K562 (cell line): ENCODE measurements around the gene CLEC4C. TPM values are rescaled to one million over a fixed set of nuclear protein-coding genes. Genes with fewer than 3 reads are reported as not detected.
"Not testable (repeated sequence)": the region's sequence is repeated elsewhere in the genome, so short reads cannot be mapped to it uniquely, and the experiment has no call there.

Source experiments
- ATAC-seq: fragments of 200-7000 bp; cut with Tn5 transposase; 3 replicates; pipeline ENCODE4 v1.9.1; 2020; ENCODE audit warnings: moderate library complexity
- BruUV-seq: library from RNA; stranded (reverse); fragments of 400-500 nt; replicated peaks from 2 replicates; lab custom pipeline; 2021; lab: Mats Ljungman, UMichigan
- CTCF ChIA-PET: fragments of 300-600 bp; formaldehyde crosslinking; extraction: SDS; loops from one replicate; lab custom pipeline; 2021; ENCODE audit warnings: low intra/inter-chr PET ratio; lab: Yijun Ruan, JAX
- POLR2A ChIA-PET: fragments of 300-600, 350-650 bp; sonication (Branson Sonifier 250); formaldehyde crosslinking; extraction: SDS; loops from one replicate; lab custom pipeline; 2021; ENCODE audit warnings: antibody characterized with exemption, inconsistent platforms; lab: Yijun Ruan, JAX
- DNase-seq, 4 experiments: peaks; one replicate each; pipeline versions ENCODE4 v3.0.0 to v3.0.0-alpha.2; 2011 to 2018; ENCODE audit warnings: low spot score in 3 of 4, mixed read lengths in 3 of 4; ENCODE audit errors: extremely low read depth in 1 of 4
- FAIRE-seq: peaks from 2 replicates; lab custom pipeline; 2011; peaks lifted over from hg19 to GRCh38; lab: Jason Lieb, UNC
- H2AFZ ChIP-seq: 2 replicates; pipeline ENCODE4 v1.6.0; 2011; ENCODE audit warnings: low read depth, low read length, control low read depth, inconsistent platforms
- H3K27ac ChIP-seq: fragments of 200-600 bp; 3 replicates; pipeline ENCODE4 v1.8.0; 2011; ENCODE audit warnings: low read depth, mild to moderate bottlenecking, control low read depth, inconsistent platforms, low read length, moderate library complexity, mixed read lengths; ENCODE audit errors: extremely low read depth
- H3K27me3 ChIP-seq, 2 experiments: fragments of 300-600 bp in 1 of 2; 2 replicates in 1 of 2; 3 replicates in 1 of 2; pipeline versions ENCODE4 v1.6.0 to v1.8.0; 2011; ENCODE audit warnings: inconsistent platforms in 2 of 2, low read length in 2 of 2, mild to moderate bottlenecking in 1 of 2, mixed read lengths in 1 of 2, moderate library complexity in 1 of 2; ENCODE audit not compliant: control insufficient read depth in 2 of 2, insufficient read depth in 2 of 2
- H3K36me3 ChIP-seq: fragments of 300-600 bp; 3 replicates; pipeline ENCODE4 v1.8.0; 2011; ENCODE audit warnings: mild to moderate bottlenecking, low read length, inconsistent platforms; ENCODE audit not compliant: control insufficient read depth, insufficient read depth
- H3K4me1 ChIP-seq, 2 experiments: fragments of 200-600 bp in 1 of 2; replicated peaks in 1 of 2; 2 replicates in 1 of 2; 3 replicates in 1 of 2; pipeline versions ENCODE4 v1.5.1 to v1.8.0; 2011; ENCODE audit warnings: inconsistent platforms in 2 of 2, low read length in 2 of 2, mild to moderate bottlenecking in 1 of 2, mixed read lengths in 1 of 2, moderate library complexity in 1 of 2; ENCODE audit not compliant: control insufficient read depth in 2 of 2, insufficient read depth in 2 of 2
- H3K4me2 ChIP-seq: 2 replicates; pipeline ENCODE4 v1.6.1; 2011; ENCODE audit warnings: low read length, control low read depth, inconsistent platforms, mixed read lengths; ENCODE audit not compliant: insufficient read depth
- H3K4me3 ChIP-seq: fragments of 200-600 bp; sonication (generic), shearing (Covaris generic); 2 replicates; pipeline ENCODE4 v1.5.1; 2016; ENCODE audit warnings: control low read depth, inconsistent platforms
- H3K79me2 ChIP-seq: fragments of 200-600 bp; 3 replicates; pipeline ENCODE4 v1.8.0; 2011; ENCODE audit warnings: low read length, inconsistent platforms; ENCODE audit not compliant: control insufficient read depth, insufficient read depth
- H3K9ac ChIP-seq, 2 experiments: 2 replicates each; pipeline versions ENCODE4 v1.6.0 to v1.6.1; 2011; ENCODE audit warnings: low read depth in 2 of 2, low read length in 2 of 2, control low read depth in 1 of 2, inconsistent platforms in 1 of 2, mild to moderate bottlenecking in 1 of 2, mixed read lengths in 1 of 2; ENCODE audit not compliant: insufficient read depth in 1 of 2
- H3K9me1 ChIP-seq: one replicate; pipeline ENCODE4 v1.6.0; 2011; ENCODE audit warnings: inconsistent platforms, mild to moderate bottlenecking, low read length, moderate library complexity; ENCODE audit not compliant: control insufficient read depth, insufficient read depth
- H3K9me3 ChIP-seq: replicated peaks from 2 replicates; pipeline ENCODE4 v1.5.1; 2011; ENCODE audit warnings: low read depth, low read length, inconsistent platforms; ENCODE audit not compliant: control insufficient read depth, insufficient read depth
- H4K20me1 ChIP-seq: replicated peaks from 2 replicates; pipeline ENCODE4 v1.6.1; 2011; ENCODE audit warnings: low read length, inconsistent platforms, mixed read lengths; ENCODE audit not compliant: control insufficient read depth, insufficient read depth
- CHAMP1 ChIP-seq: fragments of 450-650 bp; IDR thresholded peaks from 2 replicates; pipeline ENCODE4 v1.6.1; 2016; ENCODE audit warnings: mild to moderate bottlenecking
- ERF ChIP-seq: fragments of 450-650 bp; formaldehyde crosslinking; IDR thresholded peaks from 2 replicates; pipeline ENCODE4 v1.4.0; 2020; ENCODE audit warnings: mild to moderate bottlenecking, mixed read lengths
- HDAC8 ChIP-seq: fragments of 450-650 bp; IDR thresholded peaks from 2 replicates; pipeline ENCODE4 v1.6.1; 2016; ENCODE audit warnings: mild to moderate bottlenecking, missing genetic modification characterization, moderate library complexity, missing compliant biosample characterization
- LCOR ChIP-seq: sonication (generic); formaldehyde crosslinking; IDR thresholded peaks from 2 replicates; pipeline ENCODE4 v1.8.0; 2022; ENCODE audit warnings: mild to moderate bottlenecking, missing genetic modification reagents
- POLR2H ChIP-seq: IDR thresholded peaks from 2 replicates; pipeline ENCODE4 v1.6.1; 2016; ENCODE audit warnings: missing genetic modification characterization, low read depth, mild to moderate bottlenecking, control low read depth, missing compliant biosample characterization, moderate library complexity
- SOX6 ChIP-seq: fragments of 450-650 bp; IDR thresholded peaks from 2 replicates; pipeline ENCODE4 v1.6.1; 2014; ENCODE audit warnings: mild to moderate bottlenecking
- TEAD4 ChIP-seq, 2 experiments: sonication (generic) in 1 of 2; formaldehyde crosslinking in 1 of 2; IDR thresholded peaks; 2 replicates each; pipeline versions ENCODE4 v1.6.1 to v1.8.0; 2012 to 2022; ENCODE audit warnings: borderline replicate concordance in 1 of 2, inconsistent platforms in 1 of 2, low read length in 1 of 2, mild to moderate bottlenecking in 1 of 2, missing genetic modification reagents in 1 of 2
- ZNF217 ChIP-seq: sonication (generic); formaldehyde crosslinking; IDR thresholded peaks from 2 replicates; pipeline ENCODE4 v1.8.0; 2022; ENCODE audit warnings: mild to moderate bottlenecking, missing genetic modification reagents
- ZNF311 ChIP-seq: fragments of 250-450 bp; sonication (Bioruptor Pico); IDR thresholded peaks from 2 replicates; pipeline ENCODE4 v1.4.0; 2020; ENCODE audit warnings: mild to moderate bottlenecking, moderate library complexity
- ZNF695 ChIP-seq: fragments of 450-650 bp; formaldehyde crosslinking; IDR thresholded peaks from 2 replicates; pipeline ENCODE4 v1.4.0; 2020; ENCODE audit warnings: mild to moderate bottlenecking, moderate library complexity
- ZNF696 ChIP-seq: fragments of 250-450 bp; sonication (Bioruptor Pico); conservative IDR thresholded peaks from 2 replicates; pipeline ENCODE4 v1.4.0; 2020; ENCODE audit warnings: mild to moderate bottlenecking, moderate library complexity
- ZNF830 ChIP-seq: fragments of 250-450 bp; sonication (Bioruptor Pico); IDR thresholded peaks from 2 replicates; pipeline ENCODE4 v1.5.0; 2021; ENCODE audit warnings: mild to moderate bottlenecking
- WGBS: fragments of 100-300 bp; shearing (Covaris generic); methylation state at CpG from one replicate; pipeline ENCODE4 v1.1.6; 2016; ENCODE audit warnings: low coverage, mixed read lengths; ENCODE audit not compliant: insufficient coverage; ENCODE audit errors: missing lambda C conversion rate; 5-methylcytosine and 5-hydroxymethylcytosine counted together
- in situ Hi-C: fragments of 300-500 bp; cut with MboI; formaldehyde crosslinking; loops from 4 replicates; pipeline ENCODE4 v1.15.0; 2018; ENCODE audit warnings: inconsistent platforms, mixed read lengths
- intact Hi-C: fragments of 100-400 bp; cut with micrococcal nuclease; formaldehyde crosslinking; loops from 2 replicates; pipeline ENCODE4 v1.14.2; 2022
- polyA plus RNA-seq, 8 experiments: library from polyadenylated mRNA; depleted of rRNA in 4 of 8; stranded (reverse) in 5 of 8; unstranded in 3 of 8; fragments of >200 nt; fragmentation: Nextera tagmentation in 2 of 8; fragmentation: Illumina TruSeq in 1 of 8; extraction: Ambion mirVana in 2 of 8; extraction: Trizol in 1 of 8; gene quantifications; 2 replicates each; pipeline versions ENCODE4 v1.2.1 to v1.2.3, GENCODE V29; 2011 to 2014; ENCODE audit warnings: inconsistent platforms in 1 of 8, missing spikeins in 1 of 8
- total RNA-seq, 7 experiments: library from RNA; depleted of rRNA in 6 of 7; stranded (reverse); fragments of >200 nt in 6 of 7; fragmentation: Illumina TruSeq in 2 of 7; extraction: Trizol in 2 of 7; gene quantifications; 2 replicates each; pipeline versions ENCODE4 v1.2.1 to v1.2.3, GENCODE V29; 2011 to 2021; ENCODE audit warnings: low replicate concordance in 1 of 7

The CLEC4C gene
- total and polyA plus RNA-seq, 9 of the 15 experiments (the other 6 are each of a cell fraction or from before 2014, with no cell fraction given), result not detected

GRCh38 chr12:7758766-7759140, 11.6 kb upstream of the CLEC4C start (continued):
- TF ChIP-seq SOX6, result no peak

GRCh38 chr12:7756993-7757392, 9.8 kb upstream of the CLEC4C start:
- Histone ChIP-seq H3K27me3 (peaks cover 8 to 12% of the 10 kb centered on the region in 2 experiments; a peak in 3 of 5 replicates), H4K20me1 (no peaks in the 10 kb centered on the region), H3K4me1 (no peaks in the 10 kb centered on the region), H3K4me2 (no peak overlapping the region), H2AFZ (no peak overlapping the region), H3K9ac (no peak overlapping the region), H3K9me1 (no peaks in the 10 kb centered on the region), H3K36me3 (no peaks in the 10 kb centered on the region), H3K9me3 (no peaks in the 10 kb centered on the region)
- DNase-seq (no peak), FAIRE-seq (no peak), ATAC-seq (no peak)
- in situ Hi-C loops (no loop called here), intact Hi-C loops (no loop called here)
- CTCF ChIA-PET, result no interaction called here
- WGBS, result 0% methylated on average over 2 of the region's 2 CpGs
- no TSS peak for BruUV-seq
- TF ChIP-seq ZNF696 (no peak), ZNF311 (CRISPR knock-in tag) (no peak), TEAD4 (IDR thresholded peaks at IDR 0.05; ENCODE audit: low read length) (no peak), TEAD4 (CRISPR knock-in tag; IDR thresholded peaks at IDR 0.05; ENCODE audit: borderline replicate concordance) (no peak), HDAC8 (no peak), POLR2H (tag) (no peak), ZNF830 (CRISPR knock-in tag) (no peak), ERF (CRISPR knock-in tag) (no peak), LCOR (CRISPR knock-in tag) (no peak), CHAMP1 (no peak), ZNF695 (no peak), ZNF217 (CRISPR knock-in tag) (no peak)
- TF ChIP-seq, all 486 proteins: peak for 0
- H3K79me2 ChIP-seq, result no peaks in the 10 kb centered on the region
- no peak overlapping the region for H3K27ac ChIP-seq
- H3K4me3 ChIP-seq, result no peak overlapping the region
- POLR2A ChIA-PET, result no interaction called here

GRCh38 chr12:7755668-7756067, 8.5 kb upstream of the CLEC4C start:
- H3K4me3 ChIP-seq, H4K20me1 ChIP-seq, H3K4me2 ChIP-seq, H2AFZ ChIP-seq, FAIRE-seq, POLR2A ChIA-PET, H3K36me3 ChIP-seq, H3K9me1 ChIP-seq, ATAC-seq, H3K9me3 ChIP-seq, H3K9ac ChIP-seq, H3K27ac ChIP-seq, in situ Hi-C loops, H3K4me1 ChIP-seq, intact Hi-C loops, BruUV-seq, DNase-seq, CTCF ChIA-PET, H3K79me2 ChIP-seq: not testable (repeated sequence)
- peaks cover 8 to 12% of the 10 kb centered on the region in 2 experiments; a peak in 3 of 5 replicates for H3K27me3 ChIP-seq
- WGBS, result 6% methylated on average over 8 of the region's 9 CpGs
